ENCODE results near the gene NADSYN1. TPM values are rescaled to one million over a fixed set of nuclear protein-coding genes. Genes with fewer than 3 reads are reported as not detected.

Gene NADSYN1
- total RNA-seq, 1 donor from 2014 or later = 27.7 TPM

- H3K9me3 ChIP-seq (ENCODE audit: control insufficient read depth in 3 of 3, low read length in 3 of 3) = no peaks in the 10 kb centered on the region
- peaks cover 21 to 41% (median 26%) of the 10 kb centered on the region in 3 donors for H3K4me1 ChIP-seq (ENCODE audit: control insufficient read depth in 3 of 3, insufficient read depth in 3 of 3, low read length in 3 of 3)
- H3K27ac ChIP-seq (ENCODE audit: low read depth, low read length) = peak overlapping the region; percentile 76
- no peaks in the 10 kb centered on the region for H3K27me3 ChIP-seq (ENCODE audit: control insufficient read depth in 3 of 3, insufficient read depth in 3 of 3, low read length in 3 of 3)
- peaks cover 5 to 9% (median 6%) of the 10 kb centered on the region in 3 donors for H3K36me3 ChIP-seq (ENCODE audit: control insufficient read depth in 3 of 3, insufficient read depth in 3 of 3, low read length in 3 of 3)
- peak overlapping the region; percentile 88 to 98 (median 95) for H3K4me3 ChIP-seq (ENCODE audit: low read length in 3 of 3)
- H3K9ac ChIP-seq (ENCODE audit: low read depth in 1 of 3, low read length in 3 of 3) = peak overlapping the region; percentile 59 to 92 (median 84)
Observed at GRCh38 chr11:71449596-71449995, 3.4 kb upstream of the NADSYN1 start.

GRCh38 chr11:71450507-71450906 lies 2.5 kb upstream of the NADSYN1 start:
- Histone ChIP-seq H3K4me3 (ENCODE audit: low read length in 3 of 3) (no peak overlapping the region), H3K9ac (ENCODE audit: low read depth in 1 of 3, low read length in 3 of 3) (no peak overlapping the region), H3K27me3 (ENCODE audit: control insufficient read depth in 3 of 3, insufficient read depth in 3 of 3, low read length in 3 of 3) (no peaks in the 10 kb centered on the region), H3K4me1 (ENCODE audit: control insufficient read depth in 3 of 3, insufficient read depth in 3 of 3, low read length in 3 of 3) (peaks cover 21 to 41% (median 26%) of the 10 kb centered on the region in 3 donors), H3K9me3 (ENCODE audit: control insufficient read depth in 3 of 3, low read length in 3 of 3) (no peaks in the 10 kb centered on the region), H3K27ac (ENCODE audit: low read depth, low read length) (no peak overlapping the region), H3K36me3 (ENCODE audit: control insufficient read depth in 3 of 3, insufficient read depth in 3 of 3, low read length in 3 of 3) (peaks cover 4 to 9% (median 7%) of the 10 kb centered on the region in 3 donors)

GRCh38 chr11:71450939-71451338 lies 2.1 kb upstream of the NADSYN1 start:
- H3K4me1 ChIP-seq (ENCODE audit: control insufficient read depth in 3 of 3, insufficient read depth in 3 of 3, low read length in 3 of 3) = peaks cover 21 to 41% (median 26%) of the 10 kb centered on the region in 3 donors
- H3K9ac ChIP-seq (ENCODE audit: low read depth in 1 of 3, low read length in 3 of 3) = no peak overlapping the region
- H3K4me3 ChIP-seq (ENCODE audit: low read length in 3 of 3) = no peak overlapping the region
- H3K9me3 ChIP-seq (ENCODE audit: control insufficient read depth in 3 of 3, low read length in 3 of 3) = no peaks in the 10 kb centered on the region
- H3K27me3 ChIP-seq (ENCODE audit: control insufficient read depth in 3 of 3, insufficient read depth in 3 of 3, low read length in 3 of 3) = no peaks in the 10 kb centered on the region
- H3K36me3 ChIP-seq (ENCODE audit: control insufficient read depth in 3 of 3, insufficient read depth in 3 of 3, low read length in 3 of 3) = peaks cover 6 to 13% (median 11%) of the 10 kb centered on the region in 3 donors
- H3K27ac ChIP-seq (ENCODE audit: low read depth, low read length) = no peak overlapping the region

GRCh38 chr11:71451596-71452198 lies 1.3 kb upstream of the NADSYN1 start:
- no peak overlapping the region for H3K27ac ChIP-seq (ENCODE audit: low read depth, low read length)
- H3K9ac ChIP-seq (ENCODE audit: low read depth in 1 of 3, low read length in 3 of 3) = peak overlapping the region in 2 of 3 donors; percentile 91 to 93
- H3K4me1 ChIP-seq (ENCODE audit: control insufficient read depth in 3 of 3, insufficient read depth in 3 of 3, low read length in 3 of 3) = peaks cover 21 to 41% (median 26%) of the 10 kb centered on the region in 3 donors
- H3K36me3 ChIP-seq (ENCODE audit: control insufficient read depth in 3 of 3, insufficient read depth in 3 of 3, low read length in 3 of 3) = peaks cover 12 to 19% (median 17%) of the 10 kb centered on the region in 3 donors
- peak overlapping the region in 2 of 3 donors; percentile 95 to 96 for H3K4me3 ChIP-seq (ENCODE audit: low read length in 3 of 3)
- no peaks in the 10 kb centered on the region for H3K27me3 ChIP-seq (ENCODE audit: control insufficient read depth in 3 of 3, insufficient read depth in 3 of 3, low read length in 3 of 3)
- H3K9me3 ChIP-seq (ENCODE audit: control insufficient read depth in 3 of 3, low read length in 3 of 3) = no peaks in the 10 kb centered on the region

DNA sequence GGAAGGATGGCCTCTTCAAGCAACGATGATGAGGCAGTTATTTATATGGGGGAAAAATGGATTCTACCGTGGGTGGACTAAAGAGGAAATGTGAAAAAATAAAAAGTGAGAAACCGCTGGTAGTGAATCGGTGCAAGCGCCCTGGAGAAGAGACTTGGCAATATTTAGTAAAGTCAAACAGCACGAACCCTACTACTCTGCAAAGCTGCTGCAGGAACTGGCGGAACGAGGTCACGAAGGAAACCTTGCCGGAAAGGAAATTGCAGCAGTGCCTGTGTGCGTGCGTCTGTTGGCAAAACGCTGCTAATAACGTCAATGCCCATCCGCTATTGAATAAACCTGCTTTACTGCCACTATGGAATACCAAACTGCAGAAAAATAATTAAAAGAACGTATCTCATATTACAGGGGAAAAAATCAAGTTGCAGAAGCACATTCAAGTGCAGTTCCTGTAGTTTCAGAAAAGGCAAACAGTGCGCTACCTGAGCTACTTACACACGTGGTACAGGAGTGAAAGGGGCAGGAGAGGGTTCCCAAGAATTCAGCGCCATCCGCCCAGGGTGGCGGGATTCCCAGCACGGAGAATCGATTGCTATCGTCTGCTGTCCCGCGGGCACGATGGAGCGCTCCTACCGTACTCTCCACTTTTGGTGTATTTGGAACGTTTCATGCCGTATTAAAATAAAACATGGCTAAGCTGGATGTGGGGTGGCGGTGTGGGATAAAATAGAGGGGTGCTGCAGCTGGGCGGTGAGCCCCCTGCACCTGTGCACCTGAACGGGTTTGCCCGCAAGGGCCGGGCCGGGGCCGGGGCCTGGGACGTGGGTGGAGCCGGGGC lies 585 bp upstream of the NADSYN1 start:
- Histone ChIP-seq H3K36me3 (ENCODE audit: control insufficient read depth in 3 of 3, insufficient read depth in 3 of 3, low read length in 3 of 3) (peaks cover 19 to 24% (median 23%) of the 10 kb centered on the region in 3 donors), H3K27ac (ENCODE audit: low read depth, low read length) (peak overlapping the region; percentile 74), H3K4me3 (ENCODE audit: low read length in 3 of 3) (peak overlapping the region; percentile 95 to 96 (median 96)), H3K9ac (ENCODE audit: low read depth in 1 of 3, low read length in 3 of 3) (peak overlapping the region; percentile 85 to 93 (median 91)), H3K27me3 (ENCODE audit: control insufficient read depth in 3 of 3, insufficient read depth in 3 of 3, low read length in 3 of 3) (no peaks in the 10 kb centered on the region), H3K4me1 (ENCODE audit: control insufficient read depth in 3 of 3, insufficient read depth in 3 of 3, low read length in 3 of 3) (peaks cover 20 to 39% (median 25%) of the 10 kb centered on the region in 3 donors), H3K9me3 (ENCODE audit: control insufficient read depth in 3 of 3, low read length in 3 of 3) (no peaks in the 10 kb centered on the region)

DNA sequence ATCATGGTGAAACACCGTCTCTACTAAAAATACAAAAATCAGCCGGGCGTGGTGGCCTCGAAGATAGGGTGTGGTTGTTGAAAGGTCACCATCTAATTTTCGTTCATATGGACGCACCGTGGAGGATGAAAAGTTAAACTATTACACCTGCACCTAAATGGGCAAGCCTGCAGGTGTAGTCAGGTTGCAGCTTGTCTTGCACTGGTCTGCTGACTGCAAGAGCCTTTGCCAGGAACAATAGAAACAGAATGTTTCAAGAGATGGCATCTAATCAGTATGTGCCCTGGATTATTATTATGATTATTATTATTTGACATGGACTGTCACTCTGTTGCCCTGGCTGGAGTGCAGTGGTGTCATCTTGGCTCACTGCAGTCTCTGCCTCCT lies 908 bp downstream of the NADSYN1 start:
- peak overlapping the region; percentile 63 to 93 (median 86) for H3K9ac ChIP-seq (ENCODE audit: low read depth in 1 of 3, low read length in 3 of 3)
- peaks cover 14 to 29% (median 17%) of the 10 kb centered on the region in 3 donors for H3K4me1 ChIP-seq (ENCODE audit: control insufficient read depth in 3 of 3, insufficient read depth in 3 of 3, low read length in 3 of 3)
- H3K27ac ChIP-seq (ENCODE audit: low read depth, low read length) = no peak overlapping the region

GRCh38 chr11:71454470-71455113 lies 1.6 kb downstream of the NADSYN1 start:
- Histone ChIP-seq H3K36me3 (ENCODE audit: control insufficient read depth in 3 of 3, insufficient read depth in 3 of 3, low read length in 3 of 3) (peaks cover 37 to 41% (median 39%) of the 10 kb centered on the region in 3 donors), H3K27me3 (ENCODE audit: control insufficient read depth in 3 of 3, insufficient read depth in 3 of 3, low read length in 3 of 3) (no peaks in the 10 kb centered on the region), H3K9ac (ENCODE audit: low read depth in 1 of 3, low read length in 3 of 3) (no peak overlapping the region), H3K27ac (ENCODE audit: low read depth, low read length) (no peak overlapping the region), H3K4me3 (ENCODE audit: low read length in 3 of 3) (no peak overlapping the region), H3K9me3 (ENCODE audit: control insufficient read depth in 3 of 3, low read length in 3 of 3) (no peaks in the 10 kb centered on the region), H3K4me1 (ENCODE audit: control insufficient read depth in 3 of 3, insufficient read depth in 3 of 3, low read length in 3 of 3) (peaks cover 8 to 22% (median 16%) of the 10 kb centered on the region in 3 donors)

More for the DNA sequence above, 908 bp downstream of the NADSYN1 start:
- no peaks in the 10 kb centered on the region for H3K9me3 ChIP-seq (ENCODE audit: control insufficient read depth in 3 of 3, low read length in 3 of 3)
- H3K4me3 ChIP-seq (ENCODE audit: low read length in 3 of 3) = peak overlapping the region; percentile 88 to 96 (median 94)
- no peaks in the 10 kb centered on the region for H3K27me3 ChIP-seq (ENCODE audit: control insufficient read depth in 3 of 3, insufficient read depth in 3 of 3, low read length in 3 of 3)
- H3K36me3 ChIP-seq (ENCODE audit: control insufficient read depth in 3 of 3, insufficient read depth in 3 of 3, low read length in 3 of 3) = peaks cover 30 to 35% (median 32%) of the 10 kb centered on the region in 3 donors

GRCh38 chr11:71456294-71456693 lies 3.3 kb downstream of the NADSYN1 start:
- Histone ChIP-seq H3K27me3 (ENCODE audit: control insufficient read depth in 3 of 3, insufficient read depth in 3 of 3, low read length in 3 of 3) (no peaks in the 10 kb centered on the region), H3K36me3 (ENCODE audit: control insufficient read depth in 3 of 3, insufficient read depth in 3 of 3, low read length in 3 of 3) (peaks cover 45 to 50% (median 46%) of the 10 kb centered on the region in 3 donors), H3K9ac (ENCODE audit: low read depth in 1 of 3, low read length in 3 of 3) (no peak overlapping the region), H3K4me3 (ENCODE audit: low read length in 3 of 3) (no peak overlapping the region), H3K27ac (ENCODE audit: low read depth, low read length) (no peak overlapping the region), H3K4me1 (ENCODE audit: control insufficient read depth in 3 of 3, insufficient read depth in 3 of 3, low read length in 3 of 3) (peaks cover 8 to 19% (median 16%) of the 10 kb centered on the region in 3 donors), H3K9me3 (ENCODE audit: control insufficient read depth in 3 of 3, low read length in 3 of 3) (no peaks in the 10 kb centered on the region)

- no peak overlapping the region for H3K4me3 ChIP-seq (ENCODE audit: low read length in 3 of 3)
- H3K9ac ChIP-seq (ENCODE audit: low read depth in 1 of 3, low read length in 3 of 3) = no peak overlapping the region
- no peaks in the 10 kb centered on the region for H3K9me3 ChIP-seq (ENCODE audit: control insufficient read depth in 3 of 3, low read length in 3 of 3)
- H3K36me3 ChIP-seq (ENCODE audit: control insufficient read depth in 3 of 3, insufficient read depth in 3 of 3, low read length in 3 of 3) = peaks cover 48 to 53% (median 48%) of the 10 kb centered on the region in 3 donors
- H3K27me3 ChIP-seq (ENCODE audit: control insufficient read depth in 3 of 3, insufficient read depth in 3 of 3, low read length in 3 of 3) = no peaks in the 10 kb centered on the region
- no peak overlapping the region for H3K27ac ChIP-seq (ENCODE audit: low read depth, low read length)
- H3K4me1 ChIP-seq (ENCODE audit: control insufficient read depth in 3 of 3, insufficient read depth in 3 of 3, low read length in 3 of 3) = peaks cover 8 to 19% (median 16%) of the 10 kb centered on the region in 3 donors
Observed at GRCh38 chr11:71456831-71457230, 3.8 kb downstream of the NADSYN1 start.
